ENCODE data around the gene GAMT. TPM values are rescaled to one million over a fixed set of nuclear protein-coding genes. Genes with fewer than 3 reads are reported as not detected.

Gene GAMT
- total and polyA plus RNA-seq, 2 experiments from 2014 or later, result 121 to 170 TPM

GRCh38 chr19:1354970-1355567, 46.3 kb downstream of the GAMT start:
- H3K9me2 ChIP-seq (replicated peaks; ENCODE audit: insufficient read depth), result no peaks in the 10 kb centered on the region
- H3K9me3 ChIP-seq (ENCODE audit: low read depth), result no peaks in the 10 kb centered on the region
- H3K27me3 ChIP-seq, result no peaks in the 10 kb centered on the region
- TF ChIP-seq CTCF (IDR thresholded peaks at IDR 0.05; ENCODE audit: poor library complexity), result no peak
- no peak for TF ChIP-seq EZH2phosphoT487 (IDR thresholded peaks at IDR 0.05; ENCODE audit: low read depth, severe bottlenecking, unreplicated experiment)
- TF ChIP-seq EZH2 (IDR thresholded peaks at IDR 0.05; ENCODE audit: borderline replicate concordance), result no peak
- peak overlapping the region; percentile 83 for H3K4me3 ChIP-seq
- H4K20me1 ChIP-seq (ENCODE audit: insufficient read depth, poor library complexity, severe bottlenecking), result peaks cover 9% of the 10 kb centered on the region
- WGBS (ENCODE audit: low lambda C conversion rate, missing lambda C conversion rate), result 5% methylated on average over 4 of the region's 61 CpGs
- no peaks in the 10 kb centered on the region for H3K36me3 ChIP-seq (replicated peaks; ENCODE audit: insufficient read depth, low read depth)
- H2AFZ ChIP-seq, result peak overlapping the region; percentile 71
- peak overlapping the region; percentile 24 for H3K27ac ChIP-seq
- no peak for DNase-seq (ENCODE audit: low spot score)
- peaks cover 20% of the 10 kb centered on the region for H3K4me1 ChIP-seq (ENCODE audit: insufficient read depth)
- H3K4me2 ChIP-seq, result peak overlapping the region; percentile 99
- peaks cover 25% of the 10 kb centered on the region for H3K79me2 ChIP-seq

- Histone ChIP-seq H3K4me1 (ENCODE audit: insufficient read depth) (peaks cover 17% of the 10 kb centered on the region), H3K4me3 (no peak overlapping the region), H3K9me3 (ENCODE audit: low read depth) (no peaks in the 10 kb centered on the region), H3K79me2 (peaks cover 25% of the 10 kb centered on the region), H2AFZ (no peak overlapping the region), H4K20me1 (ENCODE audit: insufficient read depth, poor library complexity, severe bottlenecking) (peaks cover 9% of the 10 kb centered on the region), H3K27me3 (no peaks in the 10 kb centered on the region), H3K4me2 (no peak overlapping the region), H3K27ac (no peak overlapping the region), H3K36me3 (replicated peaks; ENCODE audit: insufficient read depth, low read depth) (no peaks in the 10 kb centered on the region), H3K9me2 (replicated peaks; ENCODE audit: insufficient read depth) (no peaks in the 10 kb centered on the region)
- TF ChIP-seq EZH2phosphoT487 (IDR thresholded peaks at IDR 0.05; ENCODE audit: low read depth, severe bottlenecking, unreplicated experiment) (no peak), CTCF (IDR thresholded peaks at IDR 0.05; ENCODE audit: poor library complexity) (no peak), EZH2 (IDR thresholded peaks at IDR 0.05; ENCODE audit: borderline replicate concordance) (no peak)
- WGBS (ENCODE audit: low lambda C conversion rate, missing lambda C conversion rate), result 95% methylated on average over 9 of the region's 9 CpGs
- no peak for DNase-seq (ENCODE audit: low spot score)
Observed at GRCh38 chr19:1353144-1353543, 48.2 kb downstream of the GAMT start.

GRCh38 chr19:1351381-1351851, 49.9 kb downstream of the GAMT start:
- peak overlapping the region; percentile 35 for H2AFZ ChIP-seq
- H3K4me2 ChIP-seq, result peak overlapping the region; percentile 29
- no peak for TF ChIP-seq EZH2 (IDR thresholded peaks at IDR 0.05; ENCODE audit: borderline replicate concordance)
- no peak for TF ChIP-seq CTCF (IDR thresholded peaks at IDR 0.05; ENCODE audit: poor library complexity)
- TF ChIP-seq EZH2phosphoT487 (IDR thresholded peaks at IDR 0.05; ENCODE audit: low read depth, severe bottlenecking, unreplicated experiment), result no peak
- H4K20me1 ChIP-seq (ENCODE audit: insufficient read depth, poor library complexity, severe bottlenecking), result peaks cover 5% of the 10 kb centered on the region
- H3K4me3 ChIP-seq, result no peak overlapping the region
- no peaks in the 10 kb centered on the region for H3K36me3 ChIP-seq (replicated peaks; ENCODE audit: insufficient read depth, low read depth)
- H3K9me3 ChIP-seq (ENCODE audit: low read depth), result no peaks in the 10 kb centered on the region
- peaks cover 13% of the 10 kb centered on the region for H3K79me2 ChIP-seq
- H3K4me1 ChIP-seq (ENCODE audit: insufficient read depth), result peaks cover 14% of the 10 kb centered on the region
- 71% methylated on average over 21 of the region's 21 CpGs for WGBS (ENCODE audit: low lambda C conversion rate, missing lambda C conversion rate)
- DNase-seq (ENCODE audit: low spot score), result no peak
- no peaks in the 10 kb centered on the region for H3K9me2 ChIP-seq (replicated peaks; ENCODE audit: insufficient read depth)
- no peaks in the 10 kb centered on the region for H3K27me3 ChIP-seq
- H3K27ac ChIP-seq, result peak overlapping the region; percentile 37

Data from hepatocyte (in vitro differentiated cells).